Keratinocyte (primary cell): ENCODE data around the gene CDAN1. TPM values are rescaled to one million over a fixed set of nuclear protein-coding genes. Genes with fewer than 3 reads are reported as not detected.
A peak's percentile ranks its signal among the peaks of the same experiment; 100 is the strongest.

ENCODE experiments used
- DNase-seq: peaks from one replicate; pipeline ENCODE4 v3.0.0-alpha.2; 2011; ENCODE audit warnings: low read depth, missing footprints, low spot score
- FAIRE-seq: peaks from 2 replicates; lab custom pipeline; 2011; peaks lifted over from hg19 to GRCh38; lab: Jason Lieb, UNC
- H2AFZ ChIP-seq: 2 replicates; pipeline ENCODE4 v1.6.0; 2012; ENCODE audit warnings: low read length, control low read depth, inconsistent platforms; ENCODE audit not compliant: control insufficient read depth
- H3K27ac ChIP-seq: 2 replicates; pipeline ENCODE4 v1.5.1; 2011; ENCODE audit warnings: low read length; ENCODE audit not compliant: control insufficient read depth, insufficient read depth
- H3K27me3 ChIP-seq: 3 replicates; pipeline ENCODE4 v1.6.0; 2011; ENCODE audit warnings: low read length; ENCODE audit not compliant: control insufficient read depth, insufficient read depth; ENCODE audit errors: extremely low read depth
- H3K36me3 ChIP-seq, 2 experiments: 2 replicates in 1 of 2; 3 replicates in 1 of 2; pipeline ENCODE4 v1.5.1; 2011; ENCODE audit warnings: low read length in 2 of 2, mild to moderate bottlenecking in 1 of 2; ENCODE audit not compliant: control insufficient read depth in 2 of 2, insufficient read depth in 2 of 2; ENCODE audit errors: extremely low read depth in 1 of 2
- H3K4me1 ChIP-seq: 3 replicates; pipeline ENCODE4 v1.5.1; 2011; ENCODE audit warnings: low read length; ENCODE audit not compliant: control insufficient read depth, insufficient read depth; ENCODE audit errors: extremely low read depth
- H3K4me2 ChIP-seq: 3 replicates; pipeline ENCODE4 v1.6.0; 2011; ENCODE audit warnings: low read depth, low read length; ENCODE audit not compliant: control insufficient read depth, insufficient read depth; ENCODE audit errors: extremely low read depth
- H3K4me3 ChIP-seq, 3 experiments: fragments of 200-600 bp in 1 of 3; sonication (generic) in 1 of 3; 2 replicates in 2 of 3; 3 replicates in 1 of 3; pipeline ENCODE4 v1.5.1; 2011 to 2016; ENCODE audit warnings: low read length in 3 of 3, mild to moderate bottlenecking in 3 of 3, control low read depth in 2 of 3, inconsistent platforms in 1 of 3, low read depth in 1 of 3, mixed read lengths in 1 of 3, mixed run types in 1 of 3, moderate library complexity in 1 of 3; ENCODE audit not compliant: control insufficient read depth in 2 of 3, insufficient read depth in 2 of 3; ENCODE audit errors: extremely low read depth in 1 of 3
- H3K79me2 ChIP-seq: 2 replicates; pipeline ENCODE4 v1.6.0; 2012; ENCODE audit warnings: low read length; ENCODE audit not compliant: control insufficient read depth, insufficient read depth
- H3K9ac ChIP-seq: 3 replicates; pipeline ENCODE4 v1.6.0; 2011; ENCODE audit warnings: low read length; ENCODE audit not compliant: control insufficient read depth, insufficient read depth; ENCODE audit errors: extremely low read depth
- H3K9me1 ChIP-seq: 3 replicates; pipeline ENCODE4 v1.6.0; 2011; ENCODE audit warnings: low read length; ENCODE audit not compliant: control insufficient read depth, insufficient read depth; ENCODE audit errors: extremely low read depth
- H3K9me3 ChIP-seq: 2 replicates; pipeline ENCODE4 v1.5.1; 2012; ENCODE audit warnings: low read depth, low read length; ENCODE audit not compliant: control insufficient read depth
- H4K20me1 ChIP-seq: 3 replicates; pipeline ENCODE4 v1.6.0; 2011; ENCODE audit warnings: low read length; ENCODE audit not compliant: control insufficient read depth, insufficient read depth; ENCODE audit errors: extremely low read depth
- EZH2 ChIP-seq: IDR thresholded peaks from one replicate; pipeline ENCODE4 v1.6.1; 2012; ENCODE audit warnings: inconsistent platforms, mild to moderate bottlenecking, low read length, moderate library complexity
- dilution Hi-C: fragments of 300-500 bp; cut with MboI; formaldehyde crosslinking; loops from one replicate; pipeline ENCODE4 v1.7.0; 2020; ENCODE audit warnings: low sequenced_read_pairs; ENCODE audit not compliant: extremely low pct_ligation_motif_present
- polyA plus RNA-seq, 5 experiments: library from polyadenylated mRNA; depleted of rRNA in 3 of 5; stranded (reverse) in 3 of 5; stranded (forward) in 1 of 5; unstranded in 1 of 5; fragments of >200 nt; gene quantifications; 1 replicate in 1 of 5; 2 replicates in 3 of 5; 3 replicates in 1 of 5; pipeline versions ENCODE4 v1.2.1 to v1.2.3, GENCODE V29; 2011 to 2012; ENCODE audit warnings: missing spikeins in 2 of 5, low read depth in 1 of 5, low replicate concordance in 1 of 5
- TF ChIP-seq, protein P1 (sequence below), 3 experiments: IDR thresholded peaks in 1 of 3; conservative IDR thresholded peaks in 1 of 3; optimal IDR thresholded peaks in 1 of 3; 2 replicates in 2 of 3; 3 replicates in 1 of 3; pipeline versions ENCODE3 to v1.5.1; 2011; ENCODE audit warnings: low read length in 3 of 3, mild to moderate bottlenecking in 3 of 3, moderate library complexity in 2 of 3, control low read depth in 1 of 3, inconsistent platforms in 1 of 3; ENCODE audit not compliant: insufficient read depth in 2 of 3; ENCODE audit errors: extremely low read depth in 1 of 3

CDAN1 gene
- polyA plus RNA-seq, 1 donor (not counting 4 experiments of a cell fraction or from before 2014, with no cell fraction given): 3.8 TPM

DNA sequence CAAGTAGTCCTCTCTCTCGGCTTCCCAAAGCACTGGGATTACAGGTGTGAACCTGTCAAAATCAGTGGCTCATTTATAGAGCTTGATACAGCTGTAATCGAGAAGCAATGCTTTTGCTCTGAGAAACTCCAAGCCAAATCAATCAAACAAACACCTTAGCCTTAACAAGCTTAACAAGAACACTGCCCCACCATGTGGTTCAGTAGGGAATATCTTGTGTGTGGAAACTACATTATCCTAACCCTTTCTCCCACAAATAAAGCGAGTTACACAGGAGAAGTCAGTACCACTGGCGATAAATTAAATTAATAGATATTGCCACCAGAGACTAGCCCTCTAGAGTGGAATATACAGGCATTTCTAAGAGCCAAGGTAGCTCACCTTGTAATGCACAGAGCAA is 13.9 kb downstream of the CDAN1 start:
- H3K9ac ChIP-seq: no peak overlapping the region
- no peak overlapping the region for H2AFZ ChIP-seq
- H3K9me3 ChIP-seq: no peaks in the 10 kb centered on the region
- H3K4me1 ChIP-seq: peaks cover 5% of the 10 kb centered on the region
- dilution Hi-C loops: no loop called here
- no peak overlapping the region for H3K4me3 ChIP-seq
- H4K20me1 ChIP-seq: no peaks in the 10 kb centered on the region
- DNase-seq (no peak), FAIRE-seq (peak; percentile 43)
- H3K9me1 ChIP-seq: no peaks in the 10 kb centered on the region
- H3K27me3 ChIP-seq: no peaks in the 10 kb centered on the region
- peaks cover 19 to 30% of the 10 kb centered on the region in 2 experiments for H3K36me3 ChIP-seq
- H3K79me2 ChIP-seq: no peaks in the 10 kb centered on the region
- H3K4me2 ChIP-seq: no peak overlapping the region
- no peak for TF ChIP-seq EZH2
- TF ChIP-seq, protein P1, sequence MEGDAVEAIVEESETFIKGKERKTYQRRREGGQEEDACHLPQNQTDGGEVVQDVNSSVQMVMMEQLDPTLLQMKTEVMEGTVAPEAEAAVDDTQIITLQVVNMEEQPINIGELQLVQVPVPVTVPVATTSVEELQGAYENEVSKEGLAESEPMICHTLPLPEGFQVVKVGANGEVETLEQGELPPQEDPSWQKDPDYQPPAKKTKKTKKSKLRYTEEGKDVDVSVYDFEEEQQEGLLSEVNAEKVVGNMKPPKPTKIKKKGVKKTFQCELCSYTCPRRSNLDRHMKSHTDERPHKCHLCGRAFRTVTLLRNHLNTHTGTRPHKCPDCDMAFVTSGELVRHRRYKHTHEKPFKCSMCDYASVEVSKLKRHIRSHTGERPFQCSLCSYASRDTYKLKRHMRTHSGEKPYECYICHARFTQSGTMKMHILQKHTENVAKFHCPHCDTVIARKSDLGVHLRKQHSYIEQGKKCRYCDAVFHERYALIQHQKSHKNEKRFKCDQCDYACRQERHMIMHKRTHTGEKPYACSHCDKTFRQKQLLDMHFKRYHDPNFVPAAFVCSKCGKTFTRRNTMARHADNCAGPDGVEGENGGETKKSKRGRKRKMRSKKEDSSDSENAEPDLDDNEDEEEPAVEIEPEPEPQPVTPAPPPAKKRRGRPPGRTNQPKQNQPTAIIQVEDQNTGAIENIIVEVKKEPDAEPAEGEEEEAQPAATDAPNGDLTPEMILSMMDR (optimal IDR thresholded peaks at IDR 0.05 in 1 of 3, IDR thresholded peaks at IDR 0.05 in 1 of 3, conservative IDR thresholded peaks at IDR 0.05 in 1 of 3; ENCODE audit: extremely low read depth in 1 of 3, insufficient read depth in 2 of 3, low read length in 3 of 3): no peak
- no peak overlapping the region for H3K27ac ChIP-seq

DNA sequence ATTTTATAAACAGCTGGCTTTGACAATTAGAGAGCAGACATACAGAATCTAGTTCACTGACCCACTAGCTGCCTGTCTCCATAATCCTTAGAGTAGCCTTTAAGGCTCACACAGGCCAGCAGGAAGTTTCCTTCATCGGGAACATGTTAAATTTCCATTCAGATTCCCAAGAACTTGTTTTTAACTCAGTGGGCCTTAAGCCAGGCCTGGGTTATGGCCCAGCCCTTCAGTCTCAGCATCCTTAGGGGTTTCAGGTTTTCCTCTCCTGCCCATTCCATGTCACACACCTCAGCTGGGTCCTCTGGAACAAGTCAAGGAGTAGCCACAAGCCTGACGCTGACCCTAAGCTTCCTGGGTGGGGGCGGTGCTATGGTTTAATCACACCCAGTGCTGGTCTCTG is 15.0 kb downstream of the CDAN1 start:
- H2AFZ ChIP-seq: no peak overlapping the region
- DNase-seq: no peak
- no peak overlapping the region for H3K4me3 ChIP-seq
- peaks cover 5% of the 10 kb centered on the region for H3K4me1 ChIP-seq
- no peaks in the 10 kb centered on the region for H3K27me3 ChIP-seq
- H3K4me2 ChIP-seq: no peak overlapping the region
- no peaks in the 10 kb centered on the region for H3K9me1 ChIP-seq
- H3K36me3 ChIP-seq: peaks cover 15 to 23% of the 10 kb centered on the region in 2 experiments
- no peaks in the 10 kb centered on the region for H3K79me2 ChIP-seq
- H4K20me1 ChIP-seq: no peaks in the 10 kb centered on the region
- no peak for FAIRE-seq
- no peak overlapping the region for H3K9ac ChIP-seq
- no peak for TF ChIP-seq EZH2
- TF ChIP-seq, protein P1 (optimal IDR thresholded peaks at IDR 0.05 in 1 of 3, IDR thresholded peaks at IDR 0.05 in 1 of 3, conservative IDR thresholded peaks at IDR 0.05 in 1 of 3; ENCODE audit: extremely low read depth in 1 of 3, insufficient read depth in 2 of 3, low read length in 3 of 3): no peak
- H3K27ac ChIP-seq: peak overlapping the region; percentile 45
- dilution Hi-C loops: no loop called here
- H3K9me3 ChIP-seq: no peaks in the 10 kb centered on the region
